ENCODE measurements around the gene GTPBP4.

The GTPBP4 gene

GRCh38 chr10:1019362-1019761 lies 31.1 kb downstream of the GTPBP4 start:
- no peak for TF ChIP-seq CTCF (conservative IDR thresholded peaks at IDR 0.05; ENCODE audit: control insufficient read depth, insufficient read depth, low read depth, low read length)
- no peak overlapping the region for H3K4me3 ChIP-seq (ENCODE audit: control insufficient read depth, low read depth, low read length)
- no peak for DNase-seq (ENCODE audit: low read depth)

GRCh38 chr10:1020460-1020859 lies 32.2 kb downstream of the GTPBP4 start:
- TF ChIP-seq CTCF (conservative IDR thresholded peaks at IDR 0.05; ENCODE audit: control insufficient read depth, insufficient read depth, low read depth, low read length), result no peak
- H3K4me3 ChIP-seq (ENCODE audit: control insufficient read depth, low read depth, low read length), result no peak overlapping the region
- no peak for DNase-seq (ENCODE audit: low read depth)

- TF ChIP-seq CTCF (conservative IDR thresholded peaks at IDR 0.05; ENCODE audit: control insufficient read depth, insufficient read depth, low read depth, low read length), result no peak
- DNase-seq (ENCODE audit: low read depth), result no peak
- H3K4me3 ChIP-seq (ENCODE audit: control insufficient read depth, low read depth, low read length), result no peak overlapping the region
Measured at GRCh38 chr10:1020958-1021357, 32.7 kb downstream of the GTPBP4 start.

- no peak overlapping the region for H3K4me3 ChIP-seq (ENCODE audit: control insufficient read depth, low read depth, low read length)
- TF ChIP-seq CTCF (conservative IDR thresholded peaks at IDR 0.05; ENCODE audit: control insufficient read depth, insufficient read depth, low read depth, low read length), result no peak
- peak; percentile 7 for DNase-seq (ENCODE audit: low read depth)
Measured at GRCh38 chr10:1022413-1022812, 34.2 kb downstream of the GTPBP4 start.

- H3K4me3 ChIP-seq (ENCODE audit: control insufficient read depth, low read depth, low read length), result no peak overlapping the region
- no peak for TF ChIP-seq CTCF (conservative IDR thresholded peaks at IDR 0.05; ENCODE audit: control insufficient read depth, insufficient read depth, low read depth, low read length)
- DNase-seq (ENCODE audit: low read depth), result no peak
Measured at GRCh38 chr10:1024103-1024502, 35.9 kb downstream of the GTPBP4 start.

GRCh38 chr10:1025683-1026082 lies 37.4 kb downstream of the GTPBP4 start, which contains the start of gene IDI2:
TSS of gene IDI2 (minus strand) at chr10:1025859. CDS start at chr10:1024723, 1,136 bp downstream.
- TF ChIP-seq CTCF (conservative IDR thresholded peaks at IDR 0.05; ENCODE audit: control insufficient read depth, insufficient read depth, low read depth, low read length), result no peak
- no peak for DNase-seq (ENCODE audit: low read depth)
- no peak within 1 kb of the TSS for H3K4me3 ChIP-seq (ENCODE audit: control insufficient read depth, low read depth, low read length)

GRCh38 chr10:1026578-1026977 lies 38.3 kb downstream of the GTPBP4 start:
- no peak for TF ChIP-seq CTCF (conservative IDR thresholded peaks at IDR 0.05; ENCODE audit: control insufficient read depth, insufficient read depth, low read depth, low read length)
- no peak overlapping the region for H3K4me3 ChIP-seq (ENCODE audit: control insufficient read depth, low read depth, low read length)
- no peak for DNase-seq (ENCODE audit: low read depth)

Measured in fibroblast of mammary gland (primary cell).